Measurements from ENCODE around the gene MTG2. TPM values are rescaled to one million over a fixed set of nuclear protein-coding genes. Genes with fewer than 3 reads are reported as not detected.
"Not testable (repeated sequence)": the region's sequence is repeated elsewhere in the genome, so short reads cannot be mapped to it uniquely, and the experiment has no call there.

Gene MTG2
- total RNA-seq, 4 donors from 2014 or later, result 19.3 to 32.5 (median 26.3) TPM

DNA sequence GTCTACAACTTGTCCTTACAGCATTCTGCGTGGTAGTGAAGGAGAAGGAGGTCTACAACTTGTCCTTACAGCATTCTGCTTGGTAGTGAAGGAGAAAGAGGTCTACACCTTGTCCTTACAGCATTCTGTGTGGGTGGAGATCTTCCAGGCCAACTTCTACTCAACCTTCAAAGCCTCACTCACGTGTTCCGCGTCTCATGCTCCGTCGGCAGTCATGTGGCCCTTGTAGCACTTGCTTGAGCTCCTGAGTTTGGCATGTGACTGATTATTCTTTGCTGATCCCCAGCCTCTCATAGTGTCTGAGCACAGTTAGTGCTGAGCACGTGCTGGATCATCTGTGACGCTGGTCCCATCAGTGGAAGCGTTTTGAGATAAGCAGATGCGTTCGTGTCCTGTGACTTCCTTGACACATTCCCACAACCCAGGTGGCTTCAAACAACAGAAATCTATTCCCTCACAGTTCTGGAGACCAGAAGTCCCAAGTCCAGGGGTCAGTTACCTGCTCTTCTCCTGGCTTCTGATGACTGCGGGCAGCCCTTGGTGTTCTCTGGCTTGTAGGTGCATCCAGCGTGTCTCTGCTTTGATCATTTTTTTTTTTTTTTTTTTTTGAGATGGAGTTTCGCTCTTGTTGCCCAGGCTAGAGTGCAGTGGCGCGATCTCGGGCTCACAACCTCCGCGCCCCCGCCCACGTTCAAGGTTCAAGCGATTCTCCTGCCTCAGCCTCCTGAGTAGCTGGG is 36.6 kb upstream of the MTG2 start:
- DNase-seq (ENCODE audit: low spot score) (no peak), ATAC-seq (ENCODE audit: low FRiP score) (no peak)
- TF ChIP-seq, protein P1, sequence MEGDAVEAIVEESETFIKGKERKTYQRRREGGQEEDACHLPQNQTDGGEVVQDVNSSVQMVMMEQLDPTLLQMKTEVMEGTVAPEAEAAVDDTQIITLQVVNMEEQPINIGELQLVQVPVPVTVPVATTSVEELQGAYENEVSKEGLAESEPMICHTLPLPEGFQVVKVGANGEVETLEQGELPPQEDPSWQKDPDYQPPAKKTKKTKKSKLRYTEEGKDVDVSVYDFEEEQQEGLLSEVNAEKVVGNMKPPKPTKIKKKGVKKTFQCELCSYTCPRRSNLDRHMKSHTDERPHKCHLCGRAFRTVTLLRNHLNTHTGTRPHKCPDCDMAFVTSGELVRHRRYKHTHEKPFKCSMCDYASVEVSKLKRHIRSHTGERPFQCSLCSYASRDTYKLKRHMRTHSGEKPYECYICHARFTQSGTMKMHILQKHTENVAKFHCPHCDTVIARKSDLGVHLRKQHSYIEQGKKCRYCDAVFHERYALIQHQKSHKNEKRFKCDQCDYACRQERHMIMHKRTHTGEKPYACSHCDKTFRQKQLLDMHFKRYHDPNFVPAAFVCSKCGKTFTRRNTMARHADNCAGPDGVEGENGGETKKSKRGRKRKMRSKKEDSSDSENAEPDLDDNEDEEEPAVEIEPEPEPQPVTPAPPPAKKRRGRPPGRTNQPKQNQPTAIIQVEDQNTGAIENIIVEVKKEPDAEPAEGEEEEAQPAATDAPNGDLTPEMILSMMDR (IDR thresholded peaks at IDR 0.05), result no peak

DNA sequence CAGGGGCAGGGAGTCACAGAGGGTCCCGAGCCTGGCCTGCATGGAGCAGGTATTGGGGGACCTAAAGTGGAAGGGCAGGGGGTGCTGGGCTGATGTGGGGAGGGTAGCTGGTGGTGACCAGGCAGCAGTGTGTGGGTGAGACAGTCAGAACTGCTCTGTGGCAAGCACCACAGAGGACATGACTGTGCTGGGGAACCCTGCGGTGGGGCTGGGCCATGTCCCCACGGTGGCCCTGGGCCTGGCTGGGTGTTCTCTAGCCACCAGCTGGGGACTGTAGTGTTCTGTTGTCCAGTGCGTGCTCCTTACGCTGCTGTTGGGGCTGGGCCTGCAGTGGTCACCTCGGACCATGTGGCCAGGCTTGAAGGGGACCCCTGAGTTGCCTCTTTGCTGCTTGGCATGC is 35.7 kb upstream of the MTG2 start:
- no peak for DNase-seq (ENCODE audit: low spot score)
- TF ChIP-seq, protein P1 (IDR thresholded peaks at IDR 0.05), result no peak
- ATAC-seq (ENCODE audit: low FRiP score), result no peak

DNA sequence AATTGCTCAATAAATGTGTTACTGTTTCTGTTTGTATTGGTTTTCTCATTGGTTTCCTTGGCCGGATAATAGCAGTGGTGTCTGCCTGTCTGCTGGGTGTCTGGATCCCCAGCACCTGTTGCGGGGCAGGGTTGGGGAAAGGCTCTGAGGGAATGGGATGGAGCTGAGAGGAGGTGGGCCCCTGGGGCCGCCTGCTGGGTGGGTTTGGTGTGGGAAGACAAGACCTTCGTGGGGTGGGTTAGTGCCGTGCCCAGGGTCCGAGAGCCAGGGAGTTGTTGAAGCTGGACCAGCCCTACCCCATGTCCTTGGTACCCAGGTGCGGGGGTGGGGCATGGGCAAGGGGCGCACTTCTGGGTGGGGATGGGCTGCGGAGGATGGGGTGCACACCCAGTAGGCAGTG is 35.3 kb upstream of the MTG2 start:
- TF ChIP-seq, protein P1 (IDR thresholded peaks at IDR 0.05), result no peak
- DNase-seq (ENCODE audit: low spot score), result no peak

DNA sequence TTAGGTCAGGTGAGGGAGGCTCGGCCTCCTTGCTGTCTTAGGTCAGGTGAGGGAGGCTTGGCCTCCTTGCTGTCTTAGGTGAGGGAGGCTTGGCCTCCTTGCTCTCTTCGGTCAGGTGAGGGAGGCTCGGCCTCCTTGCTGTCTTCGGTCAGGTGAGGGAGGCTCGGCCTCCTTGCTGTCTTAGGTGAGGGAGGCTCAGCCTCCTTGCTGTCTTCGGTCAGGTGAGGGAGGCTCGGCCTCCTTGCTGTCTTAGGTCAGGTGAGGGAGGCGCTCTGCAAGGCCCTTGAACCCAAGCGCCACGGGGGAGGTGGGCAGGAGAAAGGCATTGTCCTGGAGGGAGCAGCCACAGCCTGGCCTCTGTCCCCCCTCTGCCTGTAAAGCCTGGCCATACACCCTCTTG is 34.4 kb upstream of the MTG2 start:
- not testable (repeated sequence) for ATAC-seq (ENCODE audit: low FRiP score); DNase-seq (ENCODE audit: low spot score)

More for the DNA sequence above, 35.3 kb upstream of the MTG2 start:
- ATAC-seq (ENCODE audit: low FRiP score), result no peak

DNA sequence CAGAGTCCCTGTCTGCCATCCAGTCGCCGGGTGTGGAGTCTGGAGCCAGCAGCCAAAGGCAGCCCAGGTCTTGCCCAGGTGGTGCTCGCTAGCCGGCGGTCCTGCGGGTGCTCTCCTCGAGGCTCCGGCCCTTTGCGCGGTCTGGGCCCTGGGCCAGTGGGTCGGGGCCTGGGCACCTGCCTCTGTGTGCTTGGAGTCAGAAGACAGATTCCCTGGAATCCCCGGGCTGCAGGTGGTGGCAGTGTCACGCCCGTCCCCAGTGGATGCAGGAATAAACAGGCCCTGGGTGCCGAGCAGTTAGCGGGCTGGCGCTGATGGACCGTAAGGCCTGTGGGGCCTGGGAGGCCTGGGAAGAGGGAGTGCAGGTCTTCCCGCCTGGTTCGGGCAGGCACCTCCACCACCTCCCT is 33.9 kb upstream of the MTG2 start:
- ATAC-seq (ENCODE audit: low FRiP score), result no peak
- TF ChIP-seq, protein P1 (IDR thresholded peaks at IDR 0.05), result no peak

DNA sequence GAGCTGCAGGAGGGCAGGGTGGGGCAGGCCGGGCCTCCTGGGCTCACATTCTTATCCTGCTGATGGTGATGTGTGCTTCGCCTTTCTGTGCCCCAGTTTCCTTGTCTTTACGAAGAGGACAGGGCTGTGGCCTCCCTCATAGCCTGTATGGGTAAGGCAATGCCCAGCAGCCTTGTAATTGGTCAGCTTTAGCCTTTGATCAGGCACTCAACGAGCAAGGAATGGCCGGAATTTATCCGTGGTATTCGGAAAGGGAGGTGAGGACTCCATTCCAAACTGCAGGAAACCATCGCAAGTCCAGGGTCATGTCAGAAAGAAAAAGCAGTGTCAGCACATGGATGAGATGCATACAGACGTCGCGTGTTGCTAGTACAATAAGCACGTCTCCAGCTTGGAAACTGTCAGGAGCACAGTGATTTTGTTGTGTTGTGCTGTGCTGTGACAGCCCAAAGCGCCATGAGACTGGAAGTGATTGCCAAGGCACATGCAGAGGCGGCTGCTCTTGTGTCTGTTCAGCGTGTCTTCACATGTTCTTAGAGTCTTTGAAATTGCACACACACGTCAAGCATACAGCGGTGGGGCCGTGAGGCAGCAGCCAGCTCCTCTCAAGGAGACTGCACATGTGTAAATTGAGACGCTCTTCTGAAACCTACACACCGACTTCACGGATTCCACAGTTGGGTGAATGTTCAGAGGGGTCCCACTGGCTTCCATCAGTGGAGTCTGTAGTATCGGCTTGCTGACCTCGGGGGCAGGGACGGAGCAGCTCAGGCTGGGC is 33.1 kb upstream of the MTG2 start:
- TF ChIP-seq, protein P1 (IDR thresholded peaks at IDR 0.05), result no peak
- no peak for ATAC-seq (ENCODE audit: low FRiP score)
- no peak for DNase-seq (ENCODE audit: low spot score)

More for the DNA sequence above, 33.9 kb upstream of the MTG2 start:
- DNase-seq (ENCODE audit: low spot score), result no peak

DNA sequence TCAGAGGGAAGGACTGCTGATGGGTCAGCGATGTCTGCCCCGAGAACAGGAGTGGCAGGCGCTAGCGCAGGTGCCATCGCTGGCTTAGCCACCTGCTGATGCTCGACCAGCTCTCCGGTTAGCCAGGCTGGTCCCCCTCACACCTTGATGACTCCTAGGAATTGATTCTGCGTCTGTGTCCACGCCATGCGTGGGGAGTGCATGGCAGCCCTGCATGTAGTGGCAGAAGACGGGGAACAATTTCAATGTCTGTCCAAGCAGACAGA is 32.6 kb upstream of the MTG2 start:
- DNase-seq (ENCODE audit: low spot score), result no peak
- TF ChIP-seq, protein P1 (IDR thresholded peaks at IDR 0.05), result no peak
- no peak for ATAC-seq (ENCODE audit: low FRiP score)

Measured in omental fat pad (tissue), 4 donors.